Stimulated activated naive CD8-positive, alpha-beta T cell treated with anti-CD3 and anti-CD28 coated beads, Interleukin-15, Interleukin-2, amounts not matched to agents 100 ng/mL and 50 ng/mL, for 24 hours (primary cell): ENCODE results near the gene CYP27B1.

Source experiments
- H3K27ac Mint-ChIP-seq: one replicate; pipeline ENCODE4 v1.8.0; 2021; ENCODE audit warnings: mild to moderate bottlenecking, mixed read lengths
- H3K27me3 Mint-ChIP-seq: one replicate; pipeline ENCODE4 v1.8.0; 2021; ENCODE audit warnings: mixed read lengths
- H3K36me3 Mint-ChIP-seq: one replicate; pipeline ENCODE4 v1.8.0; 2021; ENCODE audit warnings: low read depth, mixed read lengths
- H3K4me1 Mint-ChIP-seq: one replicate; pipeline ENCODE4 v1.8.0; 2021; ENCODE audit warnings: low read depth, mixed read lengths
- H3K4me3 Mint-ChIP-seq: one replicate; pipeline ENCODE4 v1.8.0; 2021; ENCODE audit warnings: mild to moderate bottlenecking, mixed read lengths
- H3K9me3 Mint-ChIP-seq: one replicate; pipeline ENCODE4 v1.8.0; 2021; ENCODE audit warnings: mixed read lengths

The CYP27B1 gene

GRCh38 chr12:57753756-57754337 lies 13.0 kb downstream of the CYP27B1 start:
- peaks cover 29% of the 10 kb centered on the region for H3K36me3 Mint-ChIP-seq
- peaks cover 60% of the 10 kb centered on the region for H3K4me1 Mint-ChIP-seq
- H3K4me3 Mint-ChIP-seq: peak overlapping the region; percentile 96
- no peaks in the 10 kb centered on the region for H3K27me3 Mint-ChIP-seq
- no peaks in the 10 kb centered on the region for H3K9me3 Mint-ChIP-seq
- peak overlapping the region; percentile 56 for H3K27ac Mint-ChIP-seq

DNA sequence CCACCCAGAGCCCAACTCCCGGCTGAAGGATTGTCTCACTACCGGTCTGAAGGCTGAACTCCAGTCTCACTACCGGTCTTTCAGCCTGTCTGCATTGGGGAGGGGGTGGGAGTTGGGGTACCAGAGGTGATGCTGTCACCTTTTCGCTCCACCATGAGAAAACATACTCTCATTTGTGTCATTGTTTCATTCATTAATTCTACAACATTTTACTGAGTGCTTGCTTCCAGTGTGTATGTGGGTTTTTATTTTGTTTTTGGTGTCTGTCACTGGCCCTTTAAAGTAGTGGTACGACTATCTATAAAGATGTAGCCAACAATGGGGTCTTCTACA lies 14.2 kb downstream of the CYP27B1 start:
- Mint-ChIP-seq H3K27me3 (no peaks in the 10 kb centered on the region), H3K9me3 (no peaks in the 10 kb centered on the region), H3K36me3 (peaks cover 39% of the 10 kb centered on the region), H3K4me1 (peaks cover 60% of the 10 kb centered on the region), H3K4me3 (peak overlapping the region; percentile 96), H3K27ac (peak overlapping the region; percentile 97)

GRCh38 chr12:57751788-57752667 lies 14.8 kb downstream of the CYP27B1 start, which contains the start of gene CDK4:
Gene CDK4 (minus strand): TSS chr12:57752310. CDS start chr12:57751717, 593 bp downstream.
- Mint-ChIP-seq H3K4me3 (peak within 1 kb of the TSS; percentile 96), H3K36me3 (peaks cover 44% of the 10 kb centered on the region), H3K4me1 (peaks cover 63% of the 10 kb centered on the region), H3K27me3 (no peaks in the 10 kb centered on the region), H3K9me3 (no peaks in the 10 kb centered on the region), H3K27ac (peak within 1 kb of the TSS; percentile 97)

GRCh38 chr12:57751432-57751787 lies 15.5 kb downstream of the CYP27B1 start:
- peaks cover 50% of the 10 kb centered on the region for H3K36me3 Mint-ChIP-seq
- H3K9me3 Mint-ChIP-seq: no peaks in the 10 kb centered on the region
- H3K4me1 Mint-ChIP-seq: peaks cover 60% of the 10 kb centered on the region
- H3K27me3 Mint-ChIP-seq: no peaks in the 10 kb centered on the region
- H3K4me3 Mint-ChIP-seq: peak overlapping the region; percentile 96
- H3K27ac Mint-ChIP-seq: peak overlapping the region; percentile 97

- Mint-ChIP-seq H3K36me3 (peaks cover 54% of the 10 kb centered on the region), H3K27ac (peak overlapping the region; percentile 97), H3K4me3 (peak overlapping the region; percentile 96), H3K4me1 (peaks cover 62% of the 10 kb centered on the region), H3K27me3 (no peaks in the 10 kb centered on the region), H3K9me3 (no peaks in the 10 kb centered on the region)
These were observed 16.1 kb downstream of the CYP27B1 start for GRCh38 chr12:57750561-57751431.

DNA sequence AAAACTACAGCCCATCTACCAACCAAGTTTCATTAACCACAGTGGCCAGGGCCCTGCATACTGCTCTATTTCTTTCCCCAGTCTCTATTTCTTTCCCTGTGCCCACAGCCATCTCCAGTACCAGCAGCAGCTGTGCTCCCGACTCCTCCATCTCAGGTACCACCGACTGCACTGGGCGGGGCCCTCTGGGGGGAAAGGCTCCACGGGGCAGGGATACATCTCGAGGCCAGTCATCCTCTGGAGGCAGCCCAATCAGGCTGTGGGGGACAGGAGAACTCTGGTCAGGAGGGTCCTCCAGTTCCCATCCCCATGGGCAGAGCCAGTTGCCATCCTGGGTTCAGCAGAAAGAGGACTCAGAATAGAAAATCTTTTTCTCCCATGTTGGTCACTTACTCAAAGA lies 17.8 kb downstream of the CYP27B1 start:
- no peaks in the 10 kb centered on the region for H3K27me3 Mint-ChIP-seq
- H3K9me3 Mint-ChIP-seq: no peaks in the 10 kb centered on the region
- H3K27ac Mint-ChIP-seq: peak overlapping the region; percentile 28
- H3K4me1 Mint-ChIP-seq: peaks cover 72% of the 10 kb centered on the region
- no peak overlapping the region for H3K4me3 Mint-ChIP-seq
- peaks cover 58% of the 10 kb centered on the region for H3K36me3 Mint-ChIP-seq

DNA sequence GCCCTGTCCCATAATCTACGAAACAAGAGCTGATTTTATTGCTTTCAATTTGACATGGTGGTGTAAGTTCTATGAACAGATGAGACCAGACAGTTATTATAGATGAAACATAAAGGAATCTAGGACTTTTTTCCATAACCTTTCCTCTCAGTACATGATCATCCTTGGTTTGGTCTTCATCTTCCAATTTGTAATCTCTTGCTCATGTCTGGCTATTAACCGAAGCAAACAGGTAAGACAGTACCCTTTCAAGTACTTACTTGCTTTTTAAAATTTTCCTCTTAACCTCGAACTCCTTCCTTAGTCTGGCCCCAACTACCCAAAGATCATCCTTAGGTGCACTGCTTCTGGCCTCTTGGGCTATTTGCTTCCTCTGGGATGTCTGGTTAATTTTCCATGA lies 20.9 kb downstream of the CYP27B1 start:
- peak overlapping the region; percentile 90 for H3K4me3 Mint-ChIP-seq
- no peaks in the 10 kb centered on the region for H3K9me3 Mint-ChIP-seq
- peak overlapping the region; percentile 92 for H3K27ac Mint-ChIP-seq
- peaks cover 61% of the 10 kb centered on the region for H3K4me1 Mint-ChIP-seq
- no peaks in the 10 kb centered on the region for H3K27me3 Mint-ChIP-seq
- H3K36me3 Mint-ChIP-seq: peaks cover 48% of the 10 kb centered on the region

DNA sequence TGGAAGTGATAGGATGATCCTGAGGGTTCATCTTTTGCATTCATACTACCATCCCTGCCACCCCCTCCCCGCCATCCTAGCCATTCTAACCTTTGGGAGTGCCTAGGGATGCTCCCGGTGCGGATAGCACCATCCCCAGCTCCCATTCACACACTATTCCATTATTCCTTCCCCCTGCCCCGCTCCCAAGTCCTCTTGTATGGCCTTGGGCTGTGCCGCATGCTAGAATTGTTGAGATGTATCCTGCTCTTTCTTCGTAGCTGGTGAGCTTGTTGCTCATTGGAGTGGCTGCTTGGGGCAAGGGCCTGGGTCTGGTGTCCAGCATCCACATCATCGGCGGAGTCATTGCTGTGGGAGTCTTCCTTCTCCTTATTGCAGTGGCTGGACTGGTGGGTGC lies 21.4 kb downstream of the CYP27B1 start:
- H3K4me3 Mint-ChIP-seq: peak overlapping the region; percentile 90
- H3K4me1 Mint-ChIP-seq: peaks cover 61% of the 10 kb centered on the region
- no peaks in the 10 kb centered on the region for H3K9me3 Mint-ChIP-seq
- H3K36me3 Mint-ChIP-seq: peaks cover 42% of the 10 kb centered on the region
- peak overlapping the region; percentile 92 for H3K27ac Mint-ChIP-seq
- no peaks in the 10 kb centered on the region for H3K27me3 Mint-ChIP-seq

GRCh38 chr12:57744777-57745484 lies 21.9 kb downstream of the CYP27B1 start, which contains the start of gene TSPAN31:
Gene TSPAN31 (plus strand): TSS chr12:57745039. CDS start chr12:57745155, 116 bp downstream.
- H3K27ac Mint-ChIP-seq: peak within 1 kb of the TSS; percentile 92
- H3K27me3 Mint-ChIP-seq: no peaks in the 10 kb centered on the region
- no peaks in the 10 kb centered on the region for H3K9me3 Mint-ChIP-seq
- H3K4me1 Mint-ChIP-seq: peaks cover 62% of the 10 kb centered on the region
- peak within 1 kb of the TSS; percentile 90 for H3K4me3 Mint-ChIP-seq
- peaks cover 37% of the 10 kb centered on the region for H3K36me3 Mint-ChIP-seq

- H3K4me1 Mint-ChIP-seq: peaks cover 66% of the 10 kb centered on the region
- no peaks in the 10 kb centered on the region for H3K27me3 Mint-ChIP-seq
These were observed 22.6 kb downstream of the CYP27B1 start for GRCh38 chr12:57744194-57744776.

GRCh38 chr12:57743769-57744168 lies 23.1 kb downstream of the CYP27B1 start:
- H3K27ac Mint-ChIP-seq: peak overlapping the region; percentile 92
- no peaks in the 10 kb centered on the region for H3K27me3 Mint-ChIP-seq
- H3K9me3 Mint-ChIP-seq: no peaks in the 10 kb centered on the region
- H3K4me1 Mint-ChIP-seq: peaks cover 66% of the 10 kb centered on the region
- H3K4me3 Mint-ChIP-seq: peak overlapping the region; percentile 90
- H3K36me3 Mint-ChIP-seq: peaks cover 34% of the 10 kb centered on the region

More at GRCh38 chr12:57744194-57744776, 22.6 kb downstream of the CYP27B1 start:
- Mint-ChIP-seq H3K27ac (peak overlapping the region; percentile 92), H3K4me3 (peak overlapping the region; percentile 90), H3K9me3 (no peaks in the 10 kb centered on the region), H3K36me3 (peaks cover 36% of the 10 kb centered on the region)

DNA sequence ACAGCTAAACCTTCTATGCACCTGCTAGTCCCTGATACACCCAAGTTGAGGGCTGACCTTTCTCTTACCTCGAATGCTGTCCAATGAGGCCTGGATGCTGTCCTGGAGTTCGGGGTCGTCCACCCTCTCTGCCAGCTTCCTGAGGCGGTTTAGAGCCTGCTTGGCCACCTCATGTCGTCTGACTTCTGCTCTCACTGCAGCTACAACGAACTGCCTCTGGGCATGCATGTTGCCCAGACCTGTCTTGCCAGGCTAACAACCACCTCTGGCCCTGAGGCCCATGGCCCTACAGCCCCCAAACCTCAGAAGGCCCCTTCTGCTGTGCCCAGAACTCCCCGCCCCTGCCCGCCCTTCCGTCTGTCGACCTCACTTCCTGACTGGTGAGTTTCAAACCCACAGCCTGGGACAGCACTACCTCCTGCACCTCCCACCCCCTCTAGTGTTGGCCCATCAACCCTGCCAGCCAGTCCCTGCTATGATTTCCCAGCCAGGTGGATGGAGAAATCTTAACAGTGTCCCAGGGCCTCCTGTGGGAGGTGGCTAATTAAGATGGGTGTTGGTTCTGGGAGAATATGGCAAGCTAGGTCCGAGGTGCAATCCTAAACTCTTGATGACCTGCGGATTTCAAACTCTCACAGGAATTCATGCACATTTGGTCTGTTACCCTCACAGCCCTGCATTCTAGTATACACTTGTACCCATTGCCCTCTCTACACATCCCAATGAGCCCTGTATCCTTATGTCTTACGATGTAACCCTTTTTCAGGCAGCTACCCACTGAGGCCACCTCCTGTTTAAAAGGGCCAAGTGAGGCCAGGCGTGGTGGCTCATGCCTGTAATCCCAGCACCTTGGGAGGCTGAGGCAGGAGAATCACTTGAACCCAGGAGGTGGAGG lies 24.8 kb downstream of the CYP27B1 start:
- H3K36me3 Mint-ChIP-seq: peaks cover 21% of the 10 kb centered on the region
- H3K4me1 Mint-ChIP-seq: peaks cover 63% of the 10 kb centered on the region
- H3K27ac Mint-ChIP-seq: peak overlapping the region; percentile 92
- H3K27me3 Mint-ChIP-seq: no peaks in the 10 kb centered on the region
- H3K9me3 Mint-ChIP-seq: no peaks in the 10 kb centered on the region
- H3K4me3 Mint-ChIP-seq: peak overlapping the region; percentile 95

DNA sequence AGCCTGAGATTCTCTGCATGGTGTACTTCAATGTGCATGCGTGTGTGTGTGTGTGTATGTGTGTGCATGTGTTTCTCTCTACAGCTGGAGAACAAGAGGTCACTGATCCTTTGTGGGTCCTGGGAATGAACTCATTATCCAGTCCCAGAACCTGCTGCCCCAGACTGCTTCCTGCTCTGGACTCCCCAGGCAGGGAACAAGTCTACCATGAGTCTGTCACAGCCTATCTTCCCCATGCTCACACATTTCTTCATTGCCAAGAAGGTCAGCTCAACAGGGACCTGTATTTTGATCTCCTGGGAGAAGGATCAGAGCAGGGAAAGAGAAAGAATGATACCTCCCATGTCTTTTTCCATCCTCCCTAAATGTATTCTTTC lies 25.5 kb downstream of the CYP27B1 start:
- no peaks in the 10 kb centered on the region for H3K9me3 Mint-ChIP-seq
- H3K27me3 Mint-ChIP-seq: no peaks in the 10 kb centered on the region
- H3K4me3 Mint-ChIP-seq: peak overlapping the region; percentile 95
- H3K27ac Mint-ChIP-seq: peak overlapping the region; percentile 92
- peaks cover 66% of the 10 kb centered on the region for H3K4me1 Mint-ChIP-seq
- peaks cover 20% of the 10 kb centered on the region for H3K36me3 Mint-ChIP-seq
